Cortex of kidney (tissue), 1 donor: ENCODE measurements around the gene CREB1.
"Not testable (repeated sequence)": the region's sequence is repeated elsewhere in the genome, so short reads cannot be mapped to it uniquely, and the experiment has no call there.

Source experiments
- DNase-seq: peaks from one replicate; lab custom pipeline; 2025; lab: John Stamatoyannopoulos, UW

Gene CREB1

DNA sequence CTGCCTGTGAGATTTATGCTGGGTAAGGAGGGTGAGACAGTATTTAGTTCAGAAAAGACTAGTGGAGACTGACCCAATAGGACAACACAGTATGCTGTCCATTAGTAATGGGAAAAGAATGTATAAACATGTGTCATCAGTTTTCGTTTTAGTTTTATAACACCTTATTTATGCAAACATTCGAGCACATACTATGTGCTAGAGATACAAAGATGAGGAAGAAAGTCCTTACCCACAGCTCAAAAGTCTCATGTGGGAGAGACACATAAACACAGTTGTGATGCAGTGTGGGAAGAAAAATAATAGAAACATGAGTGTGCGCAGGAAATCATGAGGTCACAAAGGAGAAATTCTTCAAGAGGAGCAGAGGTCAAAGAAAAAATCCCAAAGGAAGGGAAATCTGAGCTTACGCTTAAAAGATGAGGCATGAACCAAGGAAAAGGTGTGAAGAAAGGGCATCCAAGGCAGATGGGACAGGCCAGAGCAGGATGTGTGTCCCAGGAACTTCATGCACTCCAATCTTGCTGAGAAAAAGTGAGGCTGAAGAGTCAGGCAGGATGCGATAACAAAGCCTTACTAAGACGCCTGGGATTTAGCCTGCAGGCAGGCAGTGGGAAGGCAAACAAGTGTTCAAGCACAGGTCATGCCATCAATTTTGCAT lies 87.4 kb downstream of the CREB1 start:
- no peak for DNase-seq

- DNase-seq: no peak
These were observed 90.0 kb downstream of the CREB1 start for GRCh38 chr2:207619764-207620203.

DNA sequence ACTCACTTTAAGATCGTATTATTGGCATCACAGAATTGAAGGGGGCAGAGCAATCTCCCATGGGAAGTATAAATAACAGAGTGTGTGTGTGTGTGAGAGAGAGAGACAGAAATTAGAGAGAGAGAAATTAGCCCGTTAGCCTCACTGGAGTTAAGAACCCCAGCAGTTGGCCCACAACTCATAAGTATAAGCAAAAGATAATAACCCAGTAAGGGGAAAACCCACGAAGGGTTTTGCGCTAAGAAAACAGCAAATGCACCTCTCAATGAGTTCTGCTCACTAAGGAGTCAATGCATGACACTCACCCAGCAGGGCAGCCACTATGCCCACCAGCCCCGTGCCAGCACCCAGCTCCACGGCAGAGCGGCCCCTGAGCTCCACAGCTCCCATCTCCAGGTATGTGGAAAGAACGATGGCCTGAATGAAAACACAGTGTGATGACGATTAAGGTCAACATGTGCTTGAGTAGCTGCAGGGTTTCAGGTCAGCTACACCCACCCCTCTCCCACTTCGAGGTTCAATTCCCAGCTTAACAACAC lies 91.8 kb downstream of the CREB1 start:
- DNase-seq: no peak

- peak; percentile 21 for DNase-seq
These were observed 94.6 kb downstream of the CREB1 start for GRCh38 chr2:207624185-207625013.

GRCh38 chr2:207625014-207625907 lies 95.5 kb downstream of the CREB1 start, which contains the start of gene METTL21A:
Gene METTL21A, minus strand, starts transcription at chr2:207625394. Its CDS starts 1,019 bp downstream, at chr2:207624375.
- peak; percentile 45 for DNase-seq

DNA sequence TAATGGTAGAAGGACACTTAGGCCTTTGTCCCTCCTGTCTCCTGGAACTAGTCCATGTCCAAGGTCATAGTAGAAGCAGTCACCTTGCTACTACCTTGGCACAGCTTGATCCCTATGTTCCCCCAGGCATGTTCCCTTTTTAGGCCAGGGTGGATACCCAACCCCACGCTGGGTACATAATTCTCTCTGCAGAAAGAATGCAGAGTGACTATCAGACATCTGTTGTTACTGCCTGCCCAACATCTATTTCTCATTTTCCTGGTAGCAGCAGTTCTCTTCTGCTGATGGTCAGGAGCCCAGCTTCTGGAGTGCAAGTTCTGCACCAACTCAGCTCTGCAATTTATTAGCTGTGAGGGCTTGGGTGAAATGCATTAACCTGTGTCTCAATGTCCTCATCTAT lies 99.8 kb downstream of the CREB1 start:
- DNase-seq: no peak

DNA sequence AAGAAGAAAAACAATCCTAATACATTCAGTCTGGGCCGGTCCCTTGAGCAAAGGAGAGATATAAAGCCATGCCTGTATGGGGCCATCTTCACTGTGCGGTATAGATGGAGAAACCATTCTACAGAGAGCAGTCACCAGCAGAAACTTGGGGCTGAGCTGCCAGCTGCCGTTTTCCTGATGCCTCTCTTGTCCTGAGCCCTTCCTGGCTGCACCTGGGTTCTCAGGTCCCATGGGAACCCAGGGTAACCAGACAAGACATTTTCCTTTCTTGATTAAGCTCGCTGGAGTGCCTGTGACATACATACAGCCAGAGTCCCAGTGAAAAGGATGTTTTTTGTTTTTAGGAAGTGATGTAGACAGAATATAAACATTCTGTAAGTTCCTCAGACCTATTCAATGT lies 100.7 kb downstream of the CREB1 start:
- DNase-seq: no peak

DNA sequence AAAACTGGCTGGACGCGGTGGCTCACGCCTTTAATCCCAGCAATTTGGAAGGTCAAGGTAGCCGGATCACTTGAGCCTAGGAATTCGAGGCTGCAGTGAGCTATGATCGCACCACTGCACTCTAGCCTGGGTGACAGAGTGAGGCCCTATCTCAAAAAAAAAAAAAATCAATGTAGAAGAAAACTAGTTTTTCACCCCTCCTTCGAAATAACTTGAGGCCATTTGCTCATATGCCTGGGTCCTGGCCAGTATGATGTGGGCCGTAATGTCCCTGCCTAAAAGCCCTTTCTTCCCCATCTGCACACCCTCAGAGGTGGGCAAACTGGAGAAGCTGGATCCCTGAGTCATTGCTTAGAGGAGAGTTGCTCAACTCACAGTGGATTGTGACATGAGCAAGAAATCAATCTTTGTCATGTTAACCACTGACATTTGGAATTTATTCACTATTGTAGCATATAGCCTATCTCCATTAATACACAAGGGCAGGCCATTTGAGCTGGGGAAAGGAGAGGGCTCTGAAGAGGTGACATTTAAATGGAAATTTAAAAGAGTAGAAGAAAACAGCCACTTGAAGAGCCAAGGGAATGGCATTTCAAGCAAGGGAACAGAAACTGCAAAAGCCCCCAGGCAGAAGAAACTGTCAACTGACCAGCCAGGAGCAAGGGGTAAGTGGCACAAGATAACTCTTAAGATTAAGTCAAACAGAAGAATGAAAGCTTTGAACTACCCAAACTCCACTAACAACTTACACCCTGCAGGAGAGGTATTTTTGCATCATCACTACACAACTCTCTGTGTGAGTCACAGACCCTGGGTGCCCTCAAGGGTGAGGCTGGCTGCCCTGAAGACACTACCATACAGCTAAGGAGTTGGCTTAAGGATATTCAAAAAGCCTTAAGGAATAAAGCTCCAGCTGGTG lies 103.1 kb downstream of the CREB1 start:
- no peak for DNase-seq

- no peak for DNase-seq
These were observed 103.9 kb downstream of the CREB1 start for GRCh38 chr2:207633686-207634085.

GRCh38 chr2:207635468-207636200 lies 105.9 kb downstream of the CREB1 start:
- no peak for DNase-seq

DNA sequence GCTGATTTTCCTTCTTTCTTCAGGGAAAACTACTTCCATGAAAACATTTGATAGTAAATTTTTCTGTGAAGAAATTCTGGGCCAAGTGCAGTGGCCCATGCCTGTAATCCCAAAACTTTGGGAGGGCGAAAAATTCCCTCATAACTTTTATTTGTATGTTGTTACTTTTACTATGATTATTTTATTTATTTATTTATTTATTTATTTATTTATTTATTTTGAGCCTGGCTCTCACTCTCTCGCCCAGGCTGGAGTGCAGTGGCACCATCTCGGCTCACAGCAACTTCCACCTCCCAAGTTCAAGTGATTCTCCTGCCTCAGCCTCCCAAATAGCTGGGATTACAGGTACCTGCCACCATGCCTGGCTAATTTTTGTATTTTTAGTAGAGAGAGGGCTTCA lies 109.5 kb downstream of the CREB1 start:
- not testable (repeated sequence) for DNase-seq

GRCh38 chr2:207640160-207640559 lies 110.4 kb downstream of the CREB1 start:
- DNase-seq: no peak

GRCh38 chr2:207640661-207641060 lies 110.9 kb downstream of the CREB1 start:
- no peak for DNase-seq

DNA sequence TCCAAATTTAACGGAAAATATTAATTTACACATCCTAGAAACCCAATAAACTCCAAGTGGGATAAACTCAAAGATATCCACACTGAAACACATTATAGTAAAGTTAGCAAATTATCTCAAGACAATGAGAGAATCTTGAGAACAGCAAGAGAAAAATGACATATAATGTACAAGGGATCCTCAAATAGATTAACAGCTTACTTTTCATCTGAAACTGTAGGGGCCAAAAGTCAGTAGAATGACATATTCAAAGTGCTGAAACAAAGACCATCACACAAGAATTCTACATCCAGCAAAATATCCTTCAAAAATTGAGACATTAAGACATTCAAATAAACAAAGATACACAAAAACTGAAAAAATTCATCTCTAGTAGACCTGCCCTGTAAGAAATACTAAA lies 114.1 kb downstream of the CREB1 start:
- no peak for DNase-seq

GRCh38 chr2:207646582-207646981 lies 116.8 kb downstream of the CREB1 start:
- not testable (repeated sequence) for DNase-seq
